CD14-positive monocyte (primary cell): ENCODE data around the gene SHB. TPM values are rescaled to one million over a fixed set of nuclear protein-coding genes. Genes with fewer than 3 reads are reported as not detected.

Source experiments
- DNase-seq, 3 donors: peaks; one replicate each; pipeline ENCODE4 v3.0.0-alpha.2; 2011 to 2022
- H2AFZ ChIP-seq: 2 replicates; pipeline ENCODE4 v1.6.0; 2012; ENCODE audit warnings: mild to moderate bottlenecking, low read depth, low read length, inconsistent platforms; ENCODE audit not compliant: insufficient read depth, poor library complexity, severe bottlenecking
- H3K27ac ChIP-seq, 2 donors: 1 replicate in 1 of 2; 2 replicates in 1 of 2; pipeline ENCODE4 v1.5.1; 2012 to 2013; ENCODE audit warnings: low read length in 2 of 2, control low read depth in 1 of 2, inconsistent platforms in 1 of 2, low read depth in 1 of 2, mild to moderate bottlenecking in 1 of 2
- H3K27me3 ChIP-seq, 2 donors: one replicate each; pipeline versions ENCODE4 v1.6.0 to v1.6.1; 2011 to 2013; ENCODE audit warnings: low read length in 2 of 2; ENCODE audit not compliant: control insufficient read depth in 2 of 2, insufficient read depth in 2 of 2
- H3K36me3 ChIP-seq, 2 donors: replicated peaks in 1 of 2; 1 replicate in 1 of 2; 2 replicates in 1 of 2; pipeline versions ENCODE4 v1.5.1 to v1.6.1; 2012 to 2013; ENCODE audit warnings: low read length in 2 of 2, control low read depth in 1 of 2, inconsistent platforms in 1 of 2, mild to moderate bottlenecking in 1 of 2; ENCODE audit not compliant: insufficient read depth in 2 of 2, control insufficient read depth in 1 of 2
- H3K4me1 ChIP-seq, 2 donors: 1 replicate in 1 of 2; 2 replicates in 1 of 2; pipeline versions ENCODE4 v1.5.1 to v1.6.1; 2012 to 2013; ENCODE audit warnings: low read length in 2 of 2, control low read depth in 1 of 2, inconsistent platforms in 1 of 2, mild to moderate bottlenecking in 1 of 2, moderate library complexity in 1 of 2; ENCODE audit not compliant: insufficient read depth in 2 of 2, control insufficient read depth in 1 of 2
- H3K4me2 ChIP-seq: replicated peaks from 2 replicates; pipeline ENCODE3; 2012; ENCODE audit warnings: low read length, moderate library complexity, mild to moderate bottlenecking; ENCODE audit not compliant: poor library complexity, severe bottlenecking; ENCODE audit errors: extremely low read depth
- H3K4me3 ChIP-seq, 3 experiments: fragments of 200-600 bp in 1 of 3; sonication (generic) in 1 of 3; replicated peaks in 1 of 3; 1 replicate in 2 of 3; 2 replicates in 1 of 3; pipeline ENCODE4 v1.5.1; 2011 to 2013; ENCODE audit warnings: low read length in 3 of 3, mild to moderate bottlenecking in 3 of 3, control low read depth in 2 of 3, low read depth in 2 of 3, inconsistent platforms in 1 of 3, moderate library complexity in 1 of 3
- H3K79me2 ChIP-seq: 2 replicates; pipeline ENCODE4 v1.6.0; 2012; ENCODE audit warnings: mild to moderate bottlenecking, control low read depth, inconsistent platforms, low read length, moderate library complexity; ENCODE audit not compliant: insufficient read depth
- H3K9ac ChIP-seq: 2 replicates; pipeline ENCODE4 v1.6.0; 2017; ENCODE audit warnings: low read length, mild to moderate bottlenecking; ENCODE audit not compliant: insufficient read depth, poor library complexity, severe bottlenecking
- H3K9me3 ChIP-seq, 2 donors: replicated peaks in 1 of 2; 1 replicate in 1 of 2; 2 replicates in 1 of 2; pipeline versions ENCODE4 v1.5.1 to v1.6.1; 2012 to 2013; ENCODE audit warnings: low read length in 2 of 2, control low read depth in 1 of 2; ENCODE audit not compliant: control insufficient read depth in 1 of 2, insufficient read depth in 1 of 2
- H4K20me1 ChIP-seq: 2 replicates; pipeline ENCODE4 v1.6.0; 2012; ENCODE audit warnings: mild to moderate bottlenecking, low read length, control low read depth, moderate library complexity; ENCODE audit not compliant: insufficient read depth
- H3K27ac Mint-ChIP-seq, 7 donors: one replicate each; pipeline ENCODE4 v1.8.0; 2020; ENCODE audit warnings: mild to moderate bottlenecking in 7 of 7, mixed read lengths in 7 of 7, moderate library complexity in 6 of 7, inconsistent platforms in 2 of 7
- H3K27me3 Mint-ChIP-seq, 3 donors: one replicate each; pipeline ENCODE4 v1.8.0; 2021 to 2022; ENCODE audit warnings: low read depth in 3 of 3, mild to moderate bottlenecking in 3 of 3, mixed read lengths in 3 of 3, moderate library complexity in 3 of 3, inconsistent platforms in 1 of 3
- H3K36me3 Mint-ChIP-seq, 2 donors: one replicate each; pipeline ENCODE4 v1.8.0; 2020; ENCODE audit warnings: mixed read lengths in 2 of 2, inconsistent platforms in 1 of 2, mild to moderate bottlenecking in 1 of 2
- H3K4me1 Mint-ChIP-seq: one replicate; pipeline ENCODE4 v1.8.0; 2020; ENCODE audit warnings: mild to moderate bottlenecking, mixed read lengths
- H3K4me3 Mint-ChIP-seq, 2 donors: one replicate each; pipeline ENCODE4 v1.8.0; 2020; ENCODE audit warnings: mild to moderate bottlenecking in 2 of 2, mixed read lengths in 2 of 2, moderate library complexity in 1 of 2
- H3K9me3 Mint-ChIP-seq, 7 donors: one replicate each; pipeline ENCODE4 v1.8.0; 2020 to 2022; ENCODE audit warnings: mixed read lengths in 7 of 7, mild to moderate bottlenecking in 6 of 7, moderate library complexity in 6 of 7, inconsistent platforms in 2 of 7
- WGBS: methylation state at CpG from one replicate; pipeline ENCODE4 v1.1.5; 2013; ENCODE audit warnings: missing lambda C conversion rate; ENCODE audit not compliant: insufficient coverage; 5-methylcytosine and 5-hydroxymethylcytosine counted together
- intact Hi-C, 2 donors: fragments of 100-400 bp; cut with micrococcal nuclease; formaldehyde crosslinking; loops; one replicate each; pipeline versions ENCODE4 v1.15.0 to v1.15.1; 2023
- polyA plus RNA-seq, 3 donors: library from polyadenylated mRNA; depleted of rRNA in 1 of 3; unstranded in 2 of 3; stranded (reverse) in 1 of 3; fragments of 300-500 nt in 2 of 3; fragments of >200 nt in 1 of 3; fragmentation: Illumina TruSeq in 2 of 3; gene quantifications; 1 replicate in 2 of 3; 2 replicates in 1 of 3; pipeline ENCODE4 v1.2.3, GENCODE V29; 2012 to 2021
- TF ChIP-seq, protein P1 (sequence below): fragments of 200-600 bp; IDR thresholded peaks from one replicate; pipeline ENCODE4 v1.8.0; 2022; ENCODE audit warnings: antibody characterized with exemption, mild to moderate bottlenecking

SHB gene
- polyA plus RNA-seq, 3 donors: 0.27 to 1.3 (median 0.31) TPM

DNA sequence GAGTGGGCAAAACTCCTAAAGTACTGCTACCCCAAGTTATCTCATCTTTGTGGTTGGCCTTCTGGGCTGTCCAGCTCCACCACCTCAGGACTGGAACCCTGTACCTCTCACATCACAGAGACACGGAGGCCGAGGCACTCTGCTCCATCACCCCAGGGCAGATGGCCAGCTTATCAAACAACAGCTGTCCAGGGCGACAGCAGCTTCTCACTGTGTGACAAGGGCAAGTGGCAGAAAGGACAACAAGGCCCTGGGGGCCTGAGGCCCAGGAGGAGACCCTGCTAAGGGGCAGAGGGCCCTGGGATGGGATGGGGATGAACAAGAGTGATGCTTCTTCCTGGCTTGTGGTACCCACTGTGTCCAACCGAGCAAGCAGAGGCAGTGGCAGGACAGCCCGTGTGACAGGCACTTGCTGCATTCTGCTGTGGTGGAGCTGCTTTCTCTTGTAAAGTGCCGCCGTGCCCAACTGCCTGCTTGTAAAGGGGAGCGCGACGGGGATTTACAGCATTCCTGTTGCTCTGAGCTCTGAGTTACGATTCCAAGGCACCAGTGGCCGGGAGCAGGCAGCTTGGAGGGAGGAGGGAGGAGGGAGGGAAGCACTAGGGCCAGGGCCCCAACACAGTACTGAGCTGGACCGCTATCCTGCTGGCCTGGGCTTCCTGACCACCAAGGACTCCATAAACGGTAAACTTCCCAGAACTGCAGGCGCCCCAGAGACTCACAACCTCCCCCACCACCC is 71.2 kb downstream of the SHB start:
- Mint-ChIP-seq H3K4me3 (no peak overlapping the region), H3K27me3 (no peaks in the 10 kb centered on the region), H3K36me3 (peaks cover 0 to 6% of the 10 kb centered on the region in 2 donors), H3K4me1 (peaks cover 64% of the 10 kb centered on the region), H3K9me3 (no peaks in the 10 kb centered on the region), H3K27ac (peak overlapping the region in 4 of 7 donors; percentile 24 to 97 (median 76))
- H3K36me3 ChIP-seq: no peaks in the 10 kb centered on the region
- no peak overlapping the region for H2AFZ ChIP-seq
- peaks cover 57 to 58% of the 10 kb centered on the region in 2 donors for H3K4me1 ChIP-seq
- H3K79me2 ChIP-seq: no peaks in the 10 kb centered on the region
- 85% methylated on average over 13 of the region's 15 CpGs for WGBS
- H3K9me3 ChIP-seq: no peaks in the 10 kb centered on the region
- H3K27me3 ChIP-seq: no peaks in the 10 kb centered on the region
- intact Hi-C loops: no loop called here
- H4K20me1 ChIP-seq: no peaks in the 10 kb centered on the region
- peak overlapping the region in 1 of 2 donors; percentile 30 for H3K27ac ChIP-seq
- TF ChIP-seq, protein P1, sequence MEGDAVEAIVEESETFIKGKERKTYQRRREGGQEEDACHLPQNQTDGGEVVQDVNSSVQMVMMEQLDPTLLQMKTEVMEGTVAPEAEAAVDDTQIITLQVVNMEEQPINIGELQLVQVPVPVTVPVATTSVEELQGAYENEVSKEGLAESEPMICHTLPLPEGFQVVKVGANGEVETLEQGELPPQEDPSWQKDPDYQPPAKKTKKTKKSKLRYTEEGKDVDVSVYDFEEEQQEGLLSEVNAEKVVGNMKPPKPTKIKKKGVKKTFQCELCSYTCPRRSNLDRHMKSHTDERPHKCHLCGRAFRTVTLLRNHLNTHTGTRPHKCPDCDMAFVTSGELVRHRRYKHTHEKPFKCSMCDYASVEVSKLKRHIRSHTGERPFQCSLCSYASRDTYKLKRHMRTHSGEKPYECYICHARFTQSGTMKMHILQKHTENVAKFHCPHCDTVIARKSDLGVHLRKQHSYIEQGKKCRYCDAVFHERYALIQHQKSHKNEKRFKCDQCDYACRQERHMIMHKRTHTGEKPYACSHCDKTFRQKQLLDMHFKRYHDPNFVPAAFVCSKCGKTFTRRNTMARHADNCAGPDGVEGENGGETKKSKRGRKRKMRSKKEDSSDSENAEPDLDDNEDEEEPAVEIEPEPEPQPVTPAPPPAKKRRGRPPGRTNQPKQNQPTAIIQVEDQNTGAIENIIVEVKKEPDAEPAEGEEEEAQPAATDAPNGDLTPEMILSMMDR: no peak
- no peak for DNase-seq
- H3K9ac ChIP-seq: no peak overlapping the region
- no peak overlapping the region for H3K4me3 ChIP-seq
- no peak overlapping the region for H3K4me2 ChIP-seq

- intact Hi-C loops: no loop called here
- Histone ChIP-seq H3K9ac (no peak overlapping the region), H3K27ac (peak overlapping the region in 1 of 2 donors; percentile 97), H2AFZ (no peak overlapping the region), H3K79me2 (no peaks in the 10 kb centered on the region), H3K4me1 (peaks cover 62 to 64% of the 10 kb centered on the region in 2 donors), H3K27me3 (no peaks in the 10 kb centered on the region), H3K4me3 (no peak overlapping the region), H4K20me1 (no peaks in the 10 kb centered on the region), H3K36me3 (no peaks in the 10 kb centered on the region), H3K9me3 (no peaks in the 10 kb centered on the region), H3K4me2 (no peak overlapping the region)
- H3K9me3 Mint-ChIP-seq: no peaks in the 10 kb centered on the region
- no peak for DNase-seq
- no peak overlapping the region for H3K4me3 Mint-ChIP-seq
- H3K4me1 Mint-ChIP-seq: peaks cover 70% of the 10 kb centered on the region
- 96% methylated on average over 3 of the region's 4 CpGs for whole genome bisulfite sequencing
- peaks cover 0 to 1% (median 0%) of the 10 kb centered on the region in 3 donors for H3K27me3 Mint-ChIP-seq
- peak overlapping the region in 5 of 7 donors; percentile 12 to 99 (median 85) for H3K27ac Mint-ChIP-seq
- H3K36me3 Mint-ChIP-seq: peaks cover 0 to 6% of the 10 kb centered on the region in 2 donors
- TF ChIP-seq, protein P1: no peak
Measured at GRCh38 chr9:37996819-37997217, 72.2 kb downstream of the SHB start.
